AG04450 (cell line): ENCODE measurements around the gene DMTF1. TPM values are rescaled to one million over a fixed set of nuclear protein-coding genes. Genes with fewer than 3 reads are reported as not detected.

Experiments used
- CTCF ChIA-PET: fragments of 300-600, 350-600 bp; formaldehyde crosslinking; extraction: SDS; loops from one replicate; lab custom pipeline; 2022; ENCODE audit warnings: antibody characterized with exemption, inconsistent platforms; lab: Charles Lee
- POLR2A ChIA-PET: fragments of 350-600 bp; formaldehyde crosslinking; extraction: SDS; loops from one replicate; lab custom pipeline; 2021; ENCODE audit warnings: antibody characterized with exemption, inconsistent platforms; lab: Yijun Ruan, JAX
- DNase-seq: peaks from one replicate; pipeline ENCODE4 v3.0.0-alpha.2; 2011; ENCODE audit warnings: low read depth, low spot score
- H3K27ac ChIP-seq: one replicate; pipeline ENCODE4 v1.5.1; 2012; ENCODE audit warnings: low read depth, low read length, control low read depth
- H3K27me3 ChIP-seq: one replicate; pipeline ENCODE4 v1.6.0; 2012; ENCODE audit warnings: low read length; ENCODE audit not compliant: control insufficient read depth, insufficient read depth
- H3K4me3 ChIP-seq: 2 replicates; pipeline ENCODE4 v1.5.1; 2011; ENCODE audit warnings: mild to moderate bottlenecking, low read depth, low read length, control low read depth
- H3K9me3 ChIP-seq: 2 replicates; pipeline ENCODE4 v1.5.1; 2012; ENCODE audit warnings: low read length; ENCODE audit not compliant: control insufficient read depth, insufficient read depth
- polyA plus RNA-seq: library from polyadenylated mRNA; depleted of rRNA; stranded (reverse); fragments of >200 nt; gene quantifications from 2 replicates; pipeline ENCODE4 v1.2.3, GENCODE V29; 2011
- TF ChIP-seq, protein P1 (sequence below): IDR thresholded peaks from 2 replicates; pipeline ENCODE4 v1.5.1; 2011; ENCODE audit warnings: low read depth, low read length, control low read depth, inconsistent platforms

DMTF1 gene
- polyA plus RNA-seq, 1 experiment = 134 TPM

DNA sequence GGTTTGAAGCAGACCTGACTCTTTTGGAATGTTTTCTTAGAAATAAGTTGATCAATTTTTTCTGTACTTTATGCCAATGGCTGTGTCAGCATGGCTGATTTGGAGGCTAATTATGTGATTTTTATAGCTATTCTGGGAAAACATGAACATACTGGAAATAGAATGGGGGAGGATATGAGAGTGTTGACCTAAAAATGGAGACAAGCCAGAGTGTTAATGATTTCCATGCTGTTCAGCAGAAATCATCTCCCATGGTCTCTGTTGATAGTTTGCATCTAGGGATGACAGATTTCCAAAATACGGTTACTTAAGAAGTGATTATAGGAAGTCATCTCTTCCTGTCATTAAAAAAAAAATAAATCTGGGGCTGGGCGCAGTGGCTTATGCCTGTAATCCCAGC lies 32.7 kb upstream of the DMTF1 start:
- Histone ChIP-seq H3K9me3 (no peaks in the 10 kb centered on the region), H3K27me3 (no peaks in the 10 kb centered on the region), H3K4me3 (no peak overlapping the region), H3K27ac (no peak overlapping the region)
- no peak for DNase-seq
- TF ChIP-seq, protein P1, sequence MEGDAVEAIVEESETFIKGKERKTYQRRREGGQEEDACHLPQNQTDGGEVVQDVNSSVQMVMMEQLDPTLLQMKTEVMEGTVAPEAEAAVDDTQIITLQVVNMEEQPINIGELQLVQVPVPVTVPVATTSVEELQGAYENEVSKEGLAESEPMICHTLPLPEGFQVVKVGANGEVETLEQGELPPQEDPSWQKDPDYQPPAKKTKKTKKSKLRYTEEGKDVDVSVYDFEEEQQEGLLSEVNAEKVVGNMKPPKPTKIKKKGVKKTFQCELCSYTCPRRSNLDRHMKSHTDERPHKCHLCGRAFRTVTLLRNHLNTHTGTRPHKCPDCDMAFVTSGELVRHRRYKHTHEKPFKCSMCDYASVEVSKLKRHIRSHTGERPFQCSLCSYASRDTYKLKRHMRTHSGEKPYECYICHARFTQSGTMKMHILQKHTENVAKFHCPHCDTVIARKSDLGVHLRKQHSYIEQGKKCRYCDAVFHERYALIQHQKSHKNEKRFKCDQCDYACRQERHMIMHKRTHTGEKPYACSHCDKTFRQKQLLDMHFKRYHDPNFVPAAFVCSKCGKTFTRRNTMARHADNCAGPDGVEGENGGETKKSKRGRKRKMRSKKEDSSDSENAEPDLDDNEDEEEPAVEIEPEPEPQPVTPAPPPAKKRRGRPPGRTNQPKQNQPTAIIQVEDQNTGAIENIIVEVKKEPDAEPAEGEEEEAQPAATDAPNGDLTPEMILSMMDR = no peak
- CTCF ChIA-PET = no interaction called here
- POLR2A ChIA-PET = no interaction called here

DNA sequence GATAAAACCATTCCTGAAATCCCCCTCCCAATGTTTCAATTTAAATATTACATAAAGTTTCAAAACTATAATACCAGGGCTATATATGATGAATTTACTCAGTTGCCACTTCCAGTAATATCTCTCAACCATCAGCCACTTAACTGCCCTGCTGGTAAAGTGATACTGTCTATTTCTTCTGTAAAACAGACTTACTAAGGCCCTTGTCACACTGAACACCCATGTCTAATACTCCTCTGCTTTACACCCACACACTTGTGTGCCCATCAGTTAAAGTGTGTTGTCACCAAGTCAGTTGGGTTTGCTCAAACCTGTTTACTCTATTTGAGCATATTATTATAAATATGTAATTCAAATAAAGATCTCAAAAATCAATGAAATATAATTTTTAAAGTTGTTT lies 29.1 kb upstream of the DMTF1 start:
- no peaks in the 10 kb centered on the region for H3K9me3 ChIP-seq
- CTCF ChIA-PET = no interaction called here
- POLR2A ChIA-PET = no interaction called here
- DNase-seq = no peak
- no peak overlapping the region for H3K4me3 ChIP-seq
- TF ChIP-seq, protein P1 = no peak
- H3K27ac ChIP-seq = no peak overlapping the region
- no peaks in the 10 kb centered on the region for H3K27me3 ChIP-seq

DNA sequence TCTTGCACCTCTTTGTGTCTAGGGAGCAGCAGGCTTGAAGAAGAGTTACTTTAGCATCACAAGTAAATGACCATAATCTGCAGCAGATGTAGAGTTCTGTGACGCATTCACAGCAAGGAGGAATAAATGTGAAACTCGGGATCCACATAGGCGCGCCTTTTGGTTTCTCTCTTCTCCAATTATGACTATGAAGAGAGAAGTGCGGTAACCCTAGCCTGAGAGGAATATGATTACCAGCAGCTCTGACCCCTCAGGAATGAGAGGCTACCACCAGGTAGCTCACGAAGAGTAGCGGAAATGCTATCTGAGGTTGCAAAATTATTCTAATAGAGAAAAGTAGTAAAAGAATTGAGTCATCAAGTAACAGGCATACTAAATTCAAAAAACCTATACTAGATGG lies 25.2 kb upstream of the DMTF1 start:
- H3K27me3 ChIP-seq = no peaks in the 10 kb centered on the region
- CTCF ChIA-PET = no interaction called here
- TF ChIP-seq, protein P1 = no peak
- H3K4me3 ChIP-seq = no peak overlapping the region
- POLR2A ChIA-PET = no interaction called here
- no peak overlapping the region for H3K27ac ChIP-seq
- H3K9me3 ChIP-seq = no peaks in the 10 kb centered on the region
- no peak for DNase-seq

DNA sequence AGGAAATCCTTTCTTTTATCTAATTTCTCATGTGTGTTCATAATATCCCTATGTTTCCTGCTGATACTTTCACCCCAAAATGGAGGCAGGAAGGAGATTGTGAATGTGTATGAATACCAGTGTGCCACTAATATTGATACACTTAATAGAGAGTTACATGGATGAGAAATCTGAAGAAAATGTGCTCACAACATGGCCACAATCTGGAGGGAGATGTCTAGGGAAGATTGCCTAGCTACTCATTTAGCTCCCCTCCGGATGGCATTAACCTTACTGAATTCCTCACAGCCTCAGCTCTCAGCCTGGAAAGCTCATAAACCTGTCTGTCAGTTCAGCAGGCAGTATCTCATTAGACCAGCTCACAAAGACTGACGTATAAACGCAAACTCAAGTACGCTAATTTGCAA lies 23.4 kb upstream of the DMTF1 start:
- TF ChIP-seq, protein P1 = no peak
- Histone ChIP-seq H3K4me3 (no peak overlapping the region), H3K27ac (no peak overlapping the region), H3K27me3 (no peaks in the 10 kb centered on the region), H3K9me3 (no peaks in the 10 kb centered on the region)
- ChIA-PET POLR2A (no interaction called here), CTCF (interaction anchor here (0.8 kb wide), 1 partner anchor 202 kb away, joined by 3 read pairs; no protein-coding TSS in a partner anchor)
- DNase-seq = no peak

DNA sequence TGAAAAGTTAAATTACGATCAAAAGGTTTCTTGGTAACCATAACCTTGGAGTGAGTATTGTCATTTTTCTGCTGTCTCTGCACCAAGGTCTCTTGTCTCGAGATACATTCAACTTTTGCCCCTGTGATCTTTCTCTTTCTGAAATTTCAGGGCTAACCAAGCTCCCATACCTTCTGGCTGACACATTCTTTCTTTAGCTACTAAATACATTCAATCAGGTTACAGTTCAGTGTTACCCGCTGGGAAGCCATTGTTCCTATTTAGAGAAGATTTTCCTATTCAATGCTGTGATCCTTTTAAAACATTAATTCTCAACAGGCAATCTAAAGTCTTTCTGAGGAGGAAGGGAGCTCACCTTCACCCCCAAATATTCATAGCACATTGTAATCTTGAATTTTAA lies 22.9 kb upstream of the DMTF1 start:
- no peaks in the 10 kb centered on the region for H3K27me3 ChIP-seq
- ChIA-PET POLR2A (no interaction called here), CTCF (interaction anchor here (0.8 kb wide), 1 partner anchor 202 kb away, joined by 3 read pairs; no protein-coding TSS in a partner anchor)
- no peaks in the 10 kb centered on the region for H3K9me3 ChIP-seq
- no peak overlapping the region for H3K27ac ChIP-seq
- TF ChIP-seq, protein P1 = no peak
- no peak overlapping the region for H3K4me3 ChIP-seq
- no peak for DNase-seq
